AG04450 (cell line): ENCODE results near the gene B3GNT8. TPM values are rescaled to one million over a fixed set of nuclear protein-coding genes. Genes with fewer than 3 reads are reported as not detected.

Experiments
- CTCF ChIA-PET: fragments of 300-600, 350-600 bp; formaldehyde crosslinking; extraction: SDS; loops from one replicate; lab custom pipeline; 2022; ENCODE audit warnings: antibody characterized with exemption, inconsistent platforms; lab: Charles Lee
- POLR2A ChIA-PET: fragments of 350-600 bp; formaldehyde crosslinking; extraction: SDS; loops from one replicate; lab custom pipeline; 2021; ENCODE audit warnings: antibody characterized with exemption, inconsistent platforms; lab: Yijun Ruan, JAX
- DNase-seq: peaks from one replicate; pipeline ENCODE4 v3.0.0-alpha.2; 2011; ENCODE audit warnings: low read depth, low spot score
- H3K27ac ChIP-seq: one replicate; pipeline ENCODE4 v1.5.1; 2012; ENCODE audit warnings: low read depth, low read length, control low read depth
- H3K27me3 ChIP-seq: one replicate; pipeline ENCODE4 v1.6.0; 2012; ENCODE audit warnings: low read length; ENCODE audit not compliant: control insufficient read depth, insufficient read depth
- H3K4me3 ChIP-seq: 2 replicates; pipeline ENCODE4 v1.5.1; 2011; ENCODE audit warnings: mild to moderate bottlenecking, low read depth, low read length, control low read depth
- H3K9me3 ChIP-seq: 2 replicates; pipeline ENCODE4 v1.5.1; 2012; ENCODE audit warnings: low read length; ENCODE audit not compliant: control insufficient read depth, insufficient read depth
- CTCF ChIP-seq: IDR thresholded peaks from 2 replicates; pipeline ENCODE4 v1.5.1; 2011; ENCODE audit warnings: low read depth, low read length, control low read depth, inconsistent platforms
- polyA plus RNA-seq: library from polyadenylated mRNA; depleted of rRNA; stranded (reverse); fragments of >200 nt; gene quantifications from 2 replicates; pipeline ENCODE4 v1.2.3, GENCODE V29; 2011

The B3GNT8 gene
- polyA plus RNA-seq, 1 experiment, result 0.14 TPM

GRCh38 chr19:41449865-41450178 is 22.6 kb upstream of the B3GNT8 start:
- no peak overlapping the region for H3K4me3 ChIP-seq
- no peak for DNase-seq
- no peak overlapping the region for H3K27ac ChIP-seq
- no peaks in the 10 kb centered on the region for H3K9me3 ChIP-seq
- TF ChIP-seq CTCF, result no peak
- ChIA-PET CTCF (interaction anchor here (1.1 to 6.2 kb wide), 10 partner anchors 10 to 145 kb away, joined by 3 to 75 read pairs (median 11); partner anchors contain the start of gene DMAC2), POLR2A (no interaction called here)
- H3K27me3 ChIP-seq, result peaks cover 13% of the 10 kb centered on the region

- peak; percentile 48 for DNase-seq
- TF ChIP-seq CTCF, result peak; percentile 99
- Histone ChIP-seq H3K27me3 (peaks cover 12% of the 10 kb centered on the region), H3K4me3 (peak overlapping the region; percentile 46), H3K9me3 (no peaks in the 10 kb centered on the region), H3K27ac (no peak overlapping the region)
- POLR2A ChIA-PET, result interaction anchor here (1.4 kb wide), 1 partner anchor 9 kb away, joined by 5 read pairs; no protein-coding TSS in a partner anchor
- CTCF ChIA-PET, result interaction anchor here (0.6 to 6.2 kb wide), 30 partner anchors 8 to 1347 kb away, joined by 3 to 75 read pairs (median 4); partner anchors contain the start of genes B9D2 and DMAC2
Observed at GRCh38 chr19:41449079-41449864, 22.1 kb upstream of the B3GNT8 start.

- ChIA-PET POLR2A (interaction anchor here (1.4 kb wide), 1 partner anchor 8 kb away, joined by 5 read pairs; no protein-coding TSS in a partner anchor), CTCF (interaction anchor here (0.6 to 6.2 kb wide), 10 partner anchors 9 to 1977 kb away, joined by 3 to 75 read pairs (median 6); partner anchors contain the start of gene B9D2)
- H3K4me3 ChIP-seq, result no peak overlapping the region
- DNase-seq, result no peak
- no peak overlapping the region for H3K27ac ChIP-seq
- no peak for TF ChIP-seq CTCF
- no peaks in the 10 kb centered on the region for H3K9me3 ChIP-seq
- peaks cover 12% of the 10 kb centered on the region for H3K27me3 ChIP-seq
Observed at GRCh38 chr19:41447732-41448332, 20.7 kb upstream of the B3GNT8 start.

- Histone ChIP-seq H3K27me3 (peaks cover 12% of the 10 kb centered on the region), H3K9me3 (no peaks in the 10 kb centered on the region), H3K4me3 (no peak overlapping the region), H3K27ac (no peak overlapping the region)
- no peak for TF ChIP-seq CTCF
- DNase-seq, result no peak
- CTCF ChIA-PET, result interaction anchor here (6.2 kb wide), 1 partner anchor 125 kb away, joined by 75 read pairs; no protein-coding TSS in a partner anchor
- POLR2A ChIA-PET, result no interaction called here
Observed at GRCh38 chr19:41445575-41445974, 18.4 kb upstream of the B3GNT8 start.
